GM23338 (cell line): ENCODE data around the gene SLC6A7. TPM values are rescaled to one million over a fixed set of nuclear protein-coding genes. Genes with fewer than 3 reads are reported as not detected.

ENCODE experiments used
- ATAC-seq: fragments of 200-7000 bp; cut with Tn5 transposase; 3 replicates; pipeline ENCODE4 v1.9.1; 2020
- DNase-seq: peaks from one replicate; pipeline ENCODE4 v3.0.0-alpha.2; 2015; ENCODE audit warnings: low spot score
- H2AFZ ChIP-seq: fragments of 200-600 bp; sonication (generic); 2 replicates; pipeline ENCODE4 v1.8.0; 2016; ENCODE audit warnings: antibody characterized with exemption, mild to moderate bottlenecking, moderate library complexity
- H3F3A ChIP-seq: fragments of 200-600 bp; sonication (generic); replicated peaks from 2 replicates; pipeline ENCODE4 v1.8.0; 2017; ENCODE audit warnings: antibody characterized with exemption, mixed run types, low read depth
- H3K27ac ChIP-seq: fragments of 200-600 bp; sonication (generic); 2 replicates; pipeline ENCODE4 v1.6.1; 2016; ENCODE audit warnings: low read depth
- H3K27me3 ChIP-seq: fragments of 200-600 bp; sonication (generic); 2 replicates; pipeline ENCODE4 v1.8.0; 2016; ENCODE audit warnings: mild to moderate bottlenecking, mixed run types, moderate library complexity; ENCODE audit not compliant: insufficient read depth
- H3K36me3 ChIP-seq: fragments of 200-600 bp; sonication (generic); 2 replicates; pipeline ENCODE4 v1.8.0; 2016; ENCODE audit warnings: mild to moderate bottlenecking; ENCODE audit not compliant: insufficient read depth
- H3K4me1 ChIP-seq: fragments of 200-600 bp; sonication (generic); 2 replicates; pipeline ENCODE4 v1.8.0; 2016; ENCODE audit warnings: mild to moderate bottlenecking, moderate library complexity; ENCODE audit not compliant: insufficient read depth
- H3K4me2 ChIP-seq: fragments of 200-600 bp; sonication (generic); 2 replicates; pipeline ENCODE4 v1.7.1; 2017; ENCODE audit warnings: mixed run types
- H3K4me3 ChIP-seq: fragments of 200-600 bp; sonication (generic); 2 replicates; pipeline ENCODE4 v1.6.1; 2016; ENCODE audit warnings: mixed run types
- H3K79me2 ChIP-seq: fragments of 200-600 bp; sonication (generic); replicated peaks from 2 replicates; pipeline ENCODE4 v1.8.0; 2017; ENCODE audit warnings: mild to moderate bottlenecking; ENCODE audit not compliant: insufficient read depth
- H3K9me2 ChIP-seq: fragments of 200-600 bp; sonication (generic); 2 replicates; pipeline ENCODE4 v1.8.0; 2017; ENCODE audit not compliant: insufficient read depth
- H4K20me1 ChIP-seq: fragments of 200-600 bp; sonication (generic); replicated peaks from 2 replicates; pipeline ENCODE4 v1.8.0; 2017; ENCODE audit warnings: mild to moderate bottlenecking; ENCODE audit not compliant: insufficient read depth
- H3K27ac Mint-ChIP-seq: 2 replicates; pipeline ENCODE4 v1.8.0; 2020; ENCODE audit warnings: inconsistent platforms, mild to moderate bottlenecking, moderate library complexity, mixed read lengths
- H3K27me3 Mint-ChIP-seq: 3 replicates; pipeline ENCODE4 v1.8.0; 2022; ENCODE audit warnings: low read depth, mild to moderate bottlenecking, moderate library complexity, mixed read lengths, inconsistent platforms; ENCODE audit not compliant: insufficient read depth, poor library complexity
- H3K36me3 Mint-ChIP-seq: 3 replicates; pipeline ENCODE4 v1.8.0; 2021; ENCODE audit warnings: low read depth, mild to moderate bottlenecking, inconsistent platforms, moderate library complexity, mixed read lengths
- H3K4me1 Mint-ChIP-seq: 3 replicates; pipeline ENCODE4 v1.8.0; 2020; ENCODE audit warnings: mild to moderate bottlenecking, inconsistent platforms, mixed read lengths
- H3K4me3 Mint-ChIP-seq: 3 replicates; pipeline ENCODE4 v1.8.0; 2021; ENCODE audit warnings: moderate library complexity, mild to moderate bottlenecking, inconsistent platforms, mixed read lengths
- H3K9me3 Mint-ChIP-seq: 3 replicates; pipeline ENCODE4 v1.8.0; 2020; ENCODE audit warnings: moderate library complexity, mild to moderate bottlenecking, inconsistent platforms, mixed read lengths
- CTCF ChIP-seq, 2 experiments: fragments of 200-600 bp in 1 of 2; sonication (generic) in 1 of 2; conservative IDR thresholded peaks; 2 replicates each; pipeline versions ENCODE4 v1.5.1 to v1.6.1; 2016 to 2017; ENCODE audit warnings: antibody characterized with exemption in 2 of 2, low read depth in 2 of 2, mild to moderate bottlenecking in 2 of 2, moderate library complexity in 1 of 2
- ZNF114 ChIP-seq: fragments of 250-450 bp; sonication (Bioruptor Pico); IDR thresholded peaks from 2 replicates; pipeline ENCODE4 v1.5.0; 2020; ENCODE audit warnings: mild to moderate bottlenecking, moderate library complexity
- ZNF462 ChIP-seq: fragments of 250-450 bp; sonication (Bioruptor Pico); IDR thresholded peaks from 2 replicates; pipeline ENCODE4 v1.5.0; 2020; ENCODE audit warnings: mild to moderate bottlenecking, moderate library complexity
- polyA plus RNA-seq: library from polyadenylated mRNA; unstranded; fragments of >200 nt; fragmentation: Nextera tagmentation; extraction: Ambion mirVana; gene quantifications from 2 replicates; pipeline ENCODE4 v1.2.1, GENCODE V29; 2016
- total RNA-seq: library from RNA; depleted of rRNA; stranded (reverse); fragments of >200 nt; shearing (Covaris generic); gene quantifications from 2 replicates; pipeline ENCODE4 v1.2.3, GENCODE V29; 2014

SLC6A7 gene
- total and polyA plus RNA-seq, 2 experiments from 2014 or later: not detected

- no peak overlapping the region for H3K27ac Mint-ChIP-seq
- H3K27me3 Mint-ChIP-seq: peaks cover 27% of the 10 kb centered on the region
- ATAC-seq (no peak), DNase-seq (peak; percentile 44)
- H3K4me1 Mint-ChIP-seq: peaks cover 42% of the 10 kb centered on the region
- H3K79me2 ChIP-seq: no peaks in the 10 kb centered on the region
- no peaks in the 10 kb centered on the region; the same call in 2 of the 3 replicates for H3K9me3 Mint-ChIP-seq
- no peaks in the 10 kb centered on the region for H3K36me3 Mint-ChIP-seq
- no peak overlapping the region for H3K4me3 ChIP-seq
- TF ChIP-seq CTCF (conservative IDR thresholded peaks at IDR 0.05; ENCODE audit: low read depth in 2 of 2) (peak; percentile 39 to 52; a peak in 3 of 4 replicates), ZNF114 (CRISPR knock-in tag) (no peak), ZNF462 (no peak)
- H2AFZ ChIP-seq: no peak overlapping the region; the same call in 1 of the 2 replicates
- no peak overlapping the region for H3K4me2 ChIP-seq
- 0 out of 2 replicates have a peak, but pooled peaks cover 5% of the 10 kb centered on the region for H3F3A ChIP-seq
- no peaks in the 10 kb centered on the region for H3K9me2 ChIP-seq
- no peaks in the 10 kb centered on the region for H4K20me1 ChIP-seq
- no peaks in the 10 kb centered on the region for H3K36me3 ChIP-seq
- H3K4me1 ChIP-seq: peaks cover 11% of the 10 kb centered on the region
- no peak overlapping the region for H3K4me3 Mint-ChIP-seq
- no peak overlapping the region for H3K27ac ChIP-seq
- no peaks in the 10 kb centered on the region for H3K27me3 ChIP-seq
Observed at GRCh38 chr5:150214289-150214688, 24.4 kb downstream of the SLC6A7 start.
